Large intestine (tissue), 3 donors: ENCODE results near the gene ADCY4. TPM values are rescaled to one million over a fixed set of nuclear protein-coding genes. Genes with fewer than 3 reads are reported as not detected.

Experiments used
- DNase-seq, 2 donors: peaks; one replicate each; pipeline versions ENCODE4 v3.0.0 to v3.0.0-alpha.2; 2013
- H3K27ac ChIP-seq: one replicate; pipeline ENCODE4 v1.5.1; 2013; ENCODE audit warnings: low read length
- H3K27me3 ChIP-seq: 2 replicates; pipeline ENCODE4 v1.6.1; 2013; ENCODE audit warnings: low read length; ENCODE audit not compliant: control insufficient read depth, insufficient read depth
- H3K36me3 ChIP-seq: 2 replicates; pipeline ENCODE4 v1.6.1; 2013; ENCODE audit warnings: low read length; ENCODE audit not compliant: control insufficient read depth, insufficient read depth
- H3K4me1 ChIP-seq: one replicate; pipeline ENCODE4 v1.6.1; 2013; ENCODE audit warnings: low read length; ENCODE audit not compliant: control insufficient read depth, insufficient read depth
- H3K4me3 ChIP-seq: one replicate; pipeline ENCODE4 v1.5.1; 2013; ENCODE audit warnings: low read length
- H3K9me3 ChIP-seq: one replicate; pipeline ENCODE4 v1.6.1; 2013; ENCODE audit warnings: mild to moderate bottlenecking, low read depth, low read length, moderate library complexity; ENCODE audit not compliant: control insufficient read depth
- WGBS: methylation state at CpG from one replicate; pipeline ENCODE4 v1.1.5; 2013; ENCODE audit warnings: low lambda C conversion rate; ENCODE audit not compliant: insufficient coverage; 5-methylcytosine and 5-hydroxymethylcytosine counted together
- polyA plus RNA-seq: library from polyadenylated mRNA; unstranded; fragments of 120-200 nt; gene quantifications from one replicate; pipeline ENCODE4 v1.2.1, GENCODE V29; 2013

ADCY4 gene
- polyA plus RNA-seq, 1 donor = 10.5 TPM

DNA sequence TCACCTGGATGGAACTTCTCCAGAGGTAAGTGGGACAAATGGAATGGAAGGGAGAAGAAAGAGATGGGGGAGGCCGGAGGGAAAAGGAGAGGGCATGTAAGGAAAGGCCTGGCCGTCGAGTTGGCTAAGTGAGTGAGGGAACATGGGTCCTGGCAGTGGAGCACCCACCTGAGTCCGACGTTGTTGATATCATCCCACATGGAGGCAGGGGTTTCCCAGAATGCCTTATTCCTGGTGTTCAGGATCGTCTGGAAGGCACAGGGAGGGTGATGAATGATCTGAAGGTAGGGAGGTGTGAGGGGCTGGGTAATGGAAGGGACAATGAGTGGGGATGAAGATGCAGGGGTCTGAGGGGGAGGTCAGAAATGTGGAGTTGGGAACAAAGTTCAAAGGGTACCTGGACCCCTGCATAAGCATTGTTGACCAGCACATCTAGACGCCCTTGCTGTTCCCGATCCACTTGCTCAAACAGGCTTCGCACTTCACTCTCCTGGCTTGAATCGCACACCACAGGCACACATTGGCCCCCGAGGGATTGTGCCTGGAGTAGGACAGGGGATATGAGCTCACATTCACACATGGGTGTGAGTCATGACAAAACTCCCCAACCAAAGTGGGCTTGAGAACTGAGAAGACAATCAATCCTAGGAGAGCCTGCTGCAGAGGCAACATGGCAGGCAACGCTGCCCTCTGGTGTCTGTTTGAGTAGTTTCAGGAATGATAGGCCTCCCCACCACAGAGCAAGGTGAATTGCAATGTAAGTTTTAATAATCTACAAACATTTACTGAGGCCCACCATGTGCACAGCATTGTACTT is 38.3 kb downstream of the ADCY4 start:
- H3K4me3 ChIP-seq = no peak overlapping the region
- H3K36me3 ChIP-seq = peaks cover 34% of the 10 kb centered on the region
- peaks cover 19% of the 10 kb centered on the region for H3K4me1 ChIP-seq
- peak; percentile 59 to 61 for DNase-seq
- no peaks in the 10 kb centered on the region for H3K27me3 ChIP-seq
- WGBS = 100% methylated on average over 2 of the region's 12 CpGs
- no peak overlapping the region for H3K27ac ChIP-seq
- H3K9me3 ChIP-seq = no peaks in the 10 kb centered on the region

DNA sequence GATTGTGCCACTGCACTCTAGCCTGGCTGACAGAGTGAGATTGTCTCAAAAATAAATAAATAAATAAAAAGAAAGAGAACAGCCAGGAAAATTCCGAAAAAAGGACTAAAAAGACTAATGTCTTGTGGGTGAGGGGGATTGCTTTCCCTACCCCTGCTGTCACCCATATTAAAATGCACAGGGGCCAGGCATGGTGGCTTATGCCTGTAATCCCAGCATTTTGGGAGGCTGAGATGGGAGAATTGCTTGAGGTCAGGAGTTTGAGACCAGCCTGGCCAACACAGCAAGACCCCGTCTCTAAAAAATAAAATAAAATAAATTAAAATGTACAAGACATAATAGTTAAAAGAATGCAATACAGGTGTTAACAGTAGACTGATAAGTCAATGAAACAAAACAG is 41.3 kb downstream of the ADCY4 start:
- Histone ChIP-seq H3K27ac (no peak overlapping the region), H3K4me1 (peaks cover 12% of the 10 kb centered on the region), H3K27me3 (no peaks in the 10 kb centered on the region), H3K9me3 (no peaks in the 10 kb centered on the region), H3K4me3 (no peak overlapping the region), H3K36me3 (peaks cover 56% of the 10 kb centered on the region)
- WGBS = 100% methylated on average over 1 of the region's 2 CpGs
- DNase-seq = no peak

DNA sequence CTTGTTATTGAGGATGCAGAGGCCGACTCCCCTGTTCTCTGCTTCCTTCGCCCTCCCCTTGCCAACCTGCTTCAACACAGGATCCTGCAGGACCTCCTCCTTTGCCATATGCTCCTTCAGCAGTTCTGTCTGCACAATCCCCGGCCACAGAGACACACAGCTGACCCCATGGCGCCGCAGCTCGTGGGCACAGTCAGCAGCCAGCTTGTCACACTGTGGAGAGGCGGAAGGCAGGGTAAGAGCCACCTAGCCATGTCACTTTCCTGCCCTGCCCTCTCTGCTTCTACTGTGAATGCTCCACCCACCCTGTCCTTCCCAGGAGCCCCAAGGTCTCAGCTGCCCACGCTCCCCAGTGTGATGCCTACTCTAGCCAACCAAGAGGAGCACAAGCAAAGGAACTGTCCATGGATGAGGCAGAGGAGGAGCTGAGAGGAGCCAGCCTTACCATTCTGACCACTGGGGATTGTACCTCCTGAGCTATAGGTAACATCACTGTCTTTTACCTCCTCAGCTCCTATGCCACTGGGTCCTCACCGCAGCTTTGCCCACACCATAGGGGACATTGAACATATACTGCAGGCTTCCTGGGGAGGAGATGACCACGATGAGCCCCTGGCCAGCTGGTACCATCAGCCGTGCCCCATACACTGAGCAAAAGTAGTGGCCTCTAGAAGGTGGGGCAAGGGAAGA is 42.6 kb downstream of the ADCY4 start:
- Histone ChIP-seq H3K36me3 (peaks cover 56% of the 10 kb centered on the region), H3K4me3 (no peak overlapping the region), H3K27ac (no peak overlapping the region), H3K27me3 (no peaks in the 10 kb centered on the region), H3K4me1 (peaks cover 4% of the 10 kb centered on the region), H3K9me3 (no peaks in the 10 kb centered on the region)
- no peak for DNase-seq
- no CpG with 5 or more reads among the region's 11 CpGs for WGBS

DNA sequence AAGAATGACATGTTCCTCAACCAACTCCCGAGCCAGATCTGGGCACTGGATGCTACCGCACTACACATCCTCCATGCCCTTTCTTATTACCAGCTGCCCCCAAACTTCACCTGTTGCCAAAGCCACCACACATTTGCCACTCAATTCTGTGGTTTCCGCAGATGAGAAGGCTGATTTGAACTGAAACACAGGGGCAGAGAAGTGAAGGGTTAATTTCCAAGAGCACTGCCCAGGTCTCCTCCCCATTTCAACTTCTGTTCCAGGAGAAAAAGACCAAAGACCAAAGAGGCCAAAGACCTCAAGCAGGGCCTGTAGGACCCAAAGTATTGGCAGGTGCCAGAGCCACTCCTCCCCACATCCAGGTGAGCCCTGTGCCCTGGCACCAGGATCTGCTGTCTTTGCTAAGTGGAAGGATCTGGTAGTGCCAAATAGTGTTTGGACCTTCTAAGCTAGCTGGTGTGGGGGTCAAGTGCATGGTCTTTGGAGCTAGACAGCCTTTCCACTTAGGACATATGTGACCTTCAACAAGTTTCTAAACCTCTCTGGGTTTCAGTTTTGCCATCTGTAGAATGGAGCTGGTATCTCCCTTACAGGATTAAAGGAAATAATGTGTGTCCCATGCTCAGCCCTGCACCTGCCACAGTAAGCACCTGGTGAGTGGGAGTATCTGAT is 43.3 kb downstream of the ADCY4 start:
- Histone ChIP-seq H3K27me3 (no peaks in the 10 kb centered on the region), H3K9me3 (no peaks in the 10 kb centered on the region), H3K36me3 (peaks cover 54% of the 10 kb centered on the region), H3K27ac (no peak overlapping the region), H3K4me1 (peaks cover 2% of the 10 kb centered on the region), H3K4me3 (no peak overlapping the region)
- no peak for DNase-seq
- no CpG with 5 or more reads among the region's 3 CpGs for WGBS

DNA sequence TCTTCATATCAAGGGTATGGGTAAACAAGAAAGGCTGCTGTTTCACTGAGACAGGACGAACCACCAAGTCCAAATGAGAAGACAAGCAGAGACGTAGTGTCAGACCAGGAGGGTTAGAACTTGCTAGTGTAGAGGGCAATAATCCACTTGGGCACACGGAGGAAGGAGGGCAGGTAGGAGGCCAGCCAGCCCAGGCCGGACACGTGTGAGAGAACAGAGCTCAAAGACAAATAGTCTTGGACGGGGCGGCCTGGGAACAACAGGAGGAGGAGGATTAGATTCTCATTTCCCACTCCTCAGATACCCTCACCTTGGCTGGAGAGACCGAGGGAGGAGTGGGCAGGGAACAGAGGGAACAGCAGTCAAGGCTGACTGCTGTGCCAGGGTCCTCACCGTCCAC is 44.1 kb downstream of the ADCY4 start:
- Histone ChIP-seq H3K9me3 (no peaks in the 10 kb centered on the region), H3K27ac (no peak overlapping the region), H3K36me3 (peaks cover 46% of the 10 kb centered on the region), H3K4me3 (no peak overlapping the region), H3K4me1 (no peaks in the 10 kb centered on the region), H3K27me3 (no peaks in the 10 kb centered on the region)
- DNase-seq = no peak
- WGBS = no CpG with 5 or more reads among the region's 9 CpGs

DNA sequence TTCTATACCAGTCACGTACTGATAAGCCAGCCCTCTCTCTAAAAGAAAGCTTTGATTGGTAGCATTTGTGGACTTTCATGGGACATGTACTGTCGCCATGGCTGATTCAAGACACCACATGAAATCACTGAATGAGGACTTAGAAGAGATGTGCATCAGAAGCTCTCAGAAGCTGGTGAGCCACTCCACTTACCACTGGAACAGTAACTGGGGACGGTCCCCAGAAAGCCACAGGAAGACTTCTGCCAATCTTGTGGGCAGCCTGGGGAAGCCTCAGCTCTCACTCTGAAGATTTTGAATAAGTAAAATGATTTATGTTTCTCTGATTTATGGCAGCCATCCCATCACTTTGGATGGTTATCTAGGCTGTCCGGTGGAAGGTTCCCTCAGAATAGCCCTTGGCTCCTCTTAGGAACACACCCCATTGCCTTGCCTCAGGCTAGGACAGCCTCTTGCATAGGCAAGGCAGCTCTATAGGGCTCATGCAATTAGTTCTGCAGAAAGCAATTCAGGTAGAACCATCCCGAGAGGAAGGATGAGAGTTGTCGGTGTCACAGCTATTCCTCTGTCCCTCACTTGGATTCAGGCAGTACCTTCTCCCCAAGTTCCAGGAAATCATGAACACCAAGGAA is 45.1 kb downstream of the ADCY4 start:
- no peak overlapping the region for H3K27ac ChIP-seq
- H3K36me3 ChIP-seq = peaks cover 40% of the 10 kb centered on the region
- WGBS = no CpG with 5 or more reads among the region's 6 CpGs

DNA sequence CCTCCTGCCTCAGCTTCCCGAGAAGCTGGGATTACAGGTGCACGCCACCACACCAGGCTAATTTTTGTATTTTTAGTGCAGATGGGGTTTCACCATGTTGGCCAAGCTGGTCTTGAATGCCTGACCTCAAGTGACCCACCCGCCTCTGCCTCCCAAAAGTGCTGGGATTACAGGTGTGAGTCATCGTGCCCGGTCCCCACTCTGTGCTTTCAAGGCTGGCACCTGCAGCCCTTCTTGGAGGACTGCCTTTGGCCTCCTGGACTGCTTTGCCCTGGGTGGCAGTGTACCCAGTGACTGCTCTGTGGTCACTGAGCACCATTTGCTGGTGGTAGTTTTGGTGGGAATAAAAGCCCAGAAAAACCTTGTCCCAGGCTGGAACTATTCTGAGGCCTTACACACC is 47.9 kb downstream of the ADCY4 start:
- no peaks in the 10 kb centered on the region for H3K9me3 ChIP-seq
- no peak overlapping the region for H3K27ac ChIP-seq
- H3K4me1 ChIP-seq = no peaks in the 10 kb centered on the region
- no peak overlapping the region for H3K4me3 ChIP-seq
- no CpG with 5 or more reads among the region's 5 CpGs for WGBS
- no peaks in the 10 kb centered on the region for H3K27me3 ChIP-seq
- no peak for DNase-seq
- H3K36me3 ChIP-seq = peaks cover 29% of the 10 kb centered on the region

More for the DNA sequence above, 45.1 kb downstream of the ADCY4 start:
- Histone ChIP-seq H3K27me3 (no peaks in the 10 kb centered on the region), H3K9me3 (no peaks in the 10 kb centered on the region), H3K4me3 (no peak overlapping the region), H3K4me1 (no peaks in the 10 kb centered on the region)
- DNase-seq = no peak

DNA sequence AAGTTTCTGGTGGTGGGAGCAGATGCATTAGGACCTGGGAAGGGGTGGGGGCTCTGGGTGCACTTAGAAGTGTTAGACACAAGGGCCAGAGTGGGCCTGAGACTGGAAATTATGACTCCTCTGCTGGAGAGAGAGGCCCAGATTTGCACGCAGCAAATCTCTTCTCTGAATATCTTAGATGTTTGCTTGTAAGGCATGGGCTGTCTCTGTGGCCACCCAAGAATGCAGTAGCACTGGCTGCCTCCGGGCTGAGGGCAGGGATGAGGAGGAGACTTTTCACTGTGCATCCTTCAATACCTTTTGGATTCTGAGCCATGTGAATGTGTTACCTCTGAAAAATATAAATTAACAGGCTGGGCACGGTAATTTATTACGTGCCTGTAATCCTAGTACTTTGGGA is 49.5 kb downstream of the ADCY4 start:
- Histone ChIP-seq H3K27me3 (no peaks in the 10 kb centered on the region), H3K4me3 (no peak overlapping the region), H3K4me1 (no peaks in the 10 kb centered on the region), H3K9me3 (no peaks in the 10 kb centered on the region), H3K36me3 (peaks cover 13% of the 10 kb centered on the region), H3K27ac (no peak overlapping the region)
- DNase-seq = no peak
- WGBS = no CpG with 5 or more reads among the region's 4 CpGs

DNA sequence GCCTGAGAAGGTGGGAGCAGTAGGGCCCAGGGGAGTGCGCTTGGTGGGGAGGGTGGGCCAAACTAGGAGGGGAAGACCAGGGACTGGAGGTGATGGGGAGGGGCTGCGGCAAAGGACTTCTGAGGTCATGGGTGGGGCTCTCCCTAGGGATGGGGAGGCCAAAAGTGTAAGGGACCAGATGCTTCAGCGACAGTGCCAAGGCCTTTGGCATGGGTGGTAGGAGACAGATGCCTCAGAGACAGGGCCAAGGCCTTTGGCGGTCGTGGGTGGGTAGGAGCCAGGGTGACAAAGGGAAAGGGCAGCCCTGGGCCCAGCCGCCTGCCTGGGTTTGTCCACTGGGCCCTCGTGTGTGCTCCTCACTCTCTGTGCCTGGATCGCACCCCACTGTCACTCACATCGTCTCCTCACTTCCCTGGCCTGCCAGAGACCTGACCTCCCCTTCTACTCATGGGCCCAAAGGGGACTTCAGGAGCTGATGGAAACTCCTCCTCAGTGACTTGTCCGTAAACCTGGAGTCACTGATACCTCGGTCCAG is 50.3 kb downstream of the ADCY4 start:
- no peaks in the 10 kb centered on the region for H3K4me1 ChIP-seq
- no peak overlapping the region for H3K4me3 ChIP-seq
- H3K27ac ChIP-seq = no peak overlapping the region
- peaks cover 5% of the 10 kb centered on the region for H3K36me3 ChIP-seq
- no peak for DNase-seq
- H3K27me3 ChIP-seq = no peaks in the 10 kb centered on the region
- WGBS = no CpG with 5 or more reads among the region's 11 CpGs
- no peaks in the 10 kb centered on the region for H3K9me3 ChIP-seq
